Stimulated activated naive CD8-positive, alpha-beta T cell treated with anti-CD3 and anti-CD28 coated beads, Interleukin-15, Interleukin-2, amounts not matched to agents 100 ng/mL and 50 ng/mL, for 24 hours (primary cell): ENCODE measurements around the gene ADK.
"Not testable (repeated sequence)": the region's sequence is repeated elsewhere in the genome, so short reads cannot be mapped to it uniquely, and the experiment has no call there.

Experiments
- H3K27ac Mint-ChIP-seq: one replicate; pipeline ENCODE4 v1.8.0; 2021; ENCODE audit warnings: mild to moderate bottlenecking, mixed read lengths
- H3K27me3 Mint-ChIP-seq: one replicate; pipeline ENCODE4 v1.8.0; 2021; ENCODE audit warnings: mixed read lengths
- H3K36me3 Mint-ChIP-seq: one replicate; pipeline ENCODE4 v1.8.0; 2021; ENCODE audit warnings: low read depth, mixed read lengths
- H3K4me1 Mint-ChIP-seq: one replicate; pipeline ENCODE4 v1.8.0; 2021; ENCODE audit warnings: low read depth, mixed read lengths
- H3K4me3 Mint-ChIP-seq: one replicate; pipeline ENCODE4 v1.8.0; 2021; ENCODE audit warnings: mild to moderate bottlenecking, mixed read lengths
- H3K9me3 Mint-ChIP-seq: one replicate; pipeline ENCODE4 v1.8.0; 2021; ENCODE audit warnings: mixed read lengths

Gene ADK

DNA sequence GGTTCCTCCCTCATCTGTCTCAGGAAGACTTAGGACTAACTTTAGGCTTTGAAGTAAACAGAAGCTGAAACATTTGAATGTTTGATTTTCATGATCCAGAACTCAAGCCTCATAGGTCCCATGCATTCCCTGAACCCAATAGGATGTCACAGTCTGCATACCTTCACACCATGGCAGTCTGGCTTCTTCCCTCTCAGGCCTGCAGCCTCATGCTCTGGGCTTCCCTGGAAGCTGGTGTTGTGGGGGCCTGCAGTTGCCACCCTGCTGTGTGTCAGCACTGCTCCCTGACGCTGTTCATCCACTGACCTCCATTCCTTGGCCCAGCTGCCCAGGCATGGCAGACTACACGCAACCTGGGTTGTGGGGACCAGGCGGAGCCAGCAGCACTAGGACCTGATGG lies 407.9 kb downstream of the ADK start:
- no peak overlapping the region for H3K4me3 Mint-ChIP-seq
- H3K9me3 Mint-ChIP-seq: no peaks in the 10 kb centered on the region
- H3K27ac Mint-ChIP-seq: no peak overlapping the region
- H3K36me3 Mint-ChIP-seq: peaks cover 19% of the 10 kb centered on the region
- H3K27me3 Mint-ChIP-seq: no peaks in the 10 kb centered on the region
- H3K4me1 Mint-ChIP-seq: peaks cover 11% of the 10 kb centered on the region

DNA sequence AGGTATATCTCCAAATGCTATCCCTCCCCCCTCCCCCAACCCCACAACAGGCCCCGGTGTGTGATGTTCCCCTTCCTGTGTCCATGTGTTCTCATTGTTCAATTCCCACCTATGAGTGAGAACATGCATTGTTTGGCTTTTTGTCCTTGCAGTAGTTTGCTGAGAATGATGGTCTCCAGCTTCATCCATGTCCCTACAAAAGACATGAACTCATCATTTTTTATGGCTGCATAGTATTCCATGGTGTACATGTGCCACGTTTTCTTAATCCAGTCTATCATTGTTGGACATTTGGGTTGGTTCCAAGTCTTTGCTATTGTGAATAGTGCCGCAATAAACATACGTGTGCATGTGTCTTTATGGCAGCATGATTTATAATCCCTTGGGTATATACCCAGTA lies 417.9 kb downstream of the ADK start:
- peaks cover 34% of the 10 kb centered on the region for H3K36me3 Mint-ChIP-seq
- not testable (repeated sequence) for H3K9me3 Mint-ChIP-seq

DNA sequence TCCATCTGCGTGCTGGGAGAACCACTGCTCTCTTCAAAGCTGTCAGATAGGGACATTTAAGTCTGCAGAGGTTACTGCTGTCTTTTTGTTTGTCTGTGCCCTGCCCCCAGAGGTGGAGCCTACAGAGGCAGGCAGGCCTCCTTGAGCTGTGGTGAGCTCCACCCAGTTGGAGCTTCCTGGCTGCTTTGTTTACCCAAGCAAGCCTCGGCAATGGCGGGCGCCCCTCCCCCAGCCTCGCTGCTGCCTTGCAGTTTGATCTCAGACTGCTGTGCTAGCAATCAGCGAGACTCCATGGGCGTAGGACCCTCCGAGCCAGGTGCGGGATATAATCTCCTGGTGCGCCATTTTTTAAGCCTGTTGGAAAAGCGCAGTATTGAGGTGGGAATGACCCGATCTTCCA lies 422.5 kb downstream of the ADK start:
- not testable (repeated sequence) for H3K27me3 Mint-ChIP-seq, H3K9me3 Mint-ChIP-seq, H3K4me3 Mint-ChIP-seq, H3K27ac Mint-ChIP-seq
- peaks cover 37% of the 10 kb centered on the region for H3K36me3 Mint-ChIP-seq
- H3K4me1 Mint-ChIP-seq: peaks cover 24% of the 10 kb centered on the region

More for the DNA sequence above, 417.9 kb downstream of the ADK start:
- H3K27ac Mint-ChIP-seq, H3K4me1 Mint-ChIP-seq, H3K27me3 Mint-ChIP-seq, H3K4me3 Mint-ChIP-seq: not testable (repeated sequence)

DNA sequence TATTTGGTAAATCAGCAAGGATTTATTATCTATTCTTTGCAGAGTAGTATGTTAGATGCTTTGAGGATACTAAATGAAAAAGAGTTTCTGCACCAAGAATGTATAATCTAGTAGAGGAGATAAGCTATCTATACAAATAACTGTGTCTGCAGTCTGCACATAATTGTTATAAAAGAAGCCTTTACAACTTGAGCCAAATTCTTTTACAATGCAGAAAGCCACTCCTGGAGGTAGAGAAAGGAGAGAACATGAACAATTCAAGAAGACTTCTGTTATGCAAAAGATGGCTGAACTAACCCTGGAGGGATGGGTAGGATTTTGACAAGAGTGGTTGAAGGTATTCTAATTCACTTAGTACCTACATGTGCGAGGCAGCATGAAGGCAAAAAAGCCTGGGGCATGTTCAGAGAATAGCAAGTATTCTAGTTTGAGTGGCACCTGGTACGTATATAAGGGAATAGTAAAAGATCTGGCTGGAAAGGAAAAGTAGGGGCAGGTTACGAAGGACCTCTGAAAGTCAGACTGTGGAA lies 424.2 kb downstream of the ADK start:
- H3K27ac Mint-ChIP-seq: no peak overlapping the region
- H3K9me3 Mint-ChIP-seq: peaks cover 4% of the 10 kb centered on the region
- peaks cover 24% of the 10 kb centered on the region for H3K4me1 Mint-ChIP-seq
- H3K36me3 Mint-ChIP-seq: peaks cover 36% of the 10 kb centered on the region
- no peak overlapping the region for H3K4me3 Mint-ChIP-seq
- H3K27me3 Mint-ChIP-seq: no peaks in the 10 kb centered on the region

DNA sequence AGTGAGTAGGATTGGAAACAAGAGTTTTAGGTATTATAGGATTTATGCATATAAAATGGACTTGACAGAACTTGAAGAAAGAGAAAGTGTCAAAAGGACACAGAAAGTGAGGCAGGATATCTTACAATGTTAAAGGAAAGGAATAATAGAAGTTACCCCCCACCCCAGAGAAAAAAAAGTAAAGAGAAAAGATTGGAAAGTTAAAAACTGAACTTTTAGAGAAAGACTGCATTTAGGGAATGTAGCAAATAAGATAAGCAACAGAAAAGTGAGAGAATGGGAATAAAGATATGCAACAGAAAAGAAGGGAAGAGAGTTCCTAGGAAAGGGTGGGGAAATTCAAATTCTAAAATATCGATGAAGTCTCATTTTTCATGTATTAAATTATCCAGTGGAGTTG lies 424.9 kb downstream of the ADK start:
- H3K27ac Mint-ChIP-seq: peak overlapping the region; percentile 26
- peaks cover 8% of the 10 kb centered on the region for H3K9me3 Mint-ChIP-seq

DNA sequence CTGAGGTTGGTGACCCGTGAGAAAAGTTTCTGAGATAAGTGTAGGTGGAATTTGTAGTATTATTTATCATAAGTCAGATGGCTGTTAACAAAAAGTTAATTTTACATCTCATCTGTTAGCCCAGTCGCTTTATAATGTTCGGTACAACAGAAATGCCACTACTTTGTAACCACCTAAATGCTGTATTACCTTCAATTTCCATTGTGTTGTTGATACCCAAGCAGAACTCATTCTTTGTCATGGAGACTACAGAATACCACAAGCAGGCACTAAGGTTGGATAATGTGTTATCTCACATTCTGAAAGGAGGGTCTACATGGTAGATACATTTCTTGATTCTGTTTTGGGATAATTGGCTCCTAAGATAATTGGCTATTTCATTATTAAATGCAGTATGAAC lies 425.6 kb downstream of the ADK start:
- Mint-ChIP-seq H3K4me3 (no peak overlapping the region), H3K4me1 (peaks cover 24% of the 10 kb centered on the region), H3K36me3 (peaks cover 40% of the 10 kb centered on the region), H3K27me3 (no peaks in the 10 kb centered on the region), H3K27ac (peak overlapping the region; percentile 9), H3K9me3 (peaks cover 7% of the 10 kb centered on the region)

More for the DNA sequence above, 424.9 kb downstream of the ADK start:
- Mint-ChIP-seq H3K36me3 (peaks cover 38% of the 10 kb centered on the region), H3K4me1 (peaks cover 24% of the 10 kb centered on the region), H3K27me3 (no peaks in the 10 kb centered on the region), H3K4me3 (no peak overlapping the region)

DNA sequence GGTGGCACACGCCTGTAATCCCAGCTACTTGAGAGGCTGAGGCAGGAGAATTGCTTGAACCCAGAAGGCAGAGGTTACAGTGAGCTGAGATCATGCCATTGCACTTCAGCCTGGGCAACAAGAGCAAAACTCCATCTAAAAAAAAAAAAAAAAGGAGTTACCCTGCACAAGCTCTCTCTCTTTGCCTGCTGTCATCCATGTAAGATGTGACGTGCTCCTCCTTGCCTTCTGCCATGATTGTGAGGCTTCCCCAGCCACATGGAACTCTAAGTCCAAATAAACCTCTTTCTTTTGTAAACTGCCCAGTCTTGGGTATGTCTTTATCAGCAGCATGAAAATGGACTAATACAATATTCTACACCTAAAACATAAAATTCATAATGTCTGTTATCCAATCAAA lies 429.4 kb downstream of the ADK start:
- not testable (repeated sequence) for H3K9me3 Mint-ChIP-seq, H3K27ac Mint-ChIP-seq, H3K4me3 Mint-ChIP-seq, H3K27me3 Mint-ChIP-seq
- H3K36me3 Mint-ChIP-seq: peaks cover 26% of the 10 kb centered on the region
- peaks cover 43% of the 10 kb centered on the region for H3K4me1 Mint-ChIP-seq

DNA sequence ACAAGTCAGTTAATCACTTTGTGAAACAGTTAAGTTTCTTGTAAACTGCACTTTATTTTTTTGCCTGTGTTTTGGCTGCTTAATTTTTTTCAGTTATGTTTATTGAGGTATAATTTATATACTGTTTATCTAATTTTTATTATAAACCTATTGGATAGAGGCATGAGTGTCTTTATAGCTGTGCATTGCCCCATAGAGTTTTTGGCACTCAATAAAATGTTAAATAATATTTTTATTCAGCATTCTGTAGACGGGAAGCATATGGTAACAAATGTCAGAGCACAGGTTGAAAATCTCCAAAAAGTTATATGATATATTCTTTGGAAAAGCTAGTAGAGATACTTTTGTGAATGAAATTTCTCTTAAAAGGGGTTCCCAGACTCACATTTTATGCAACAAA lies 431.5 kb downstream of the ADK start:
- Mint-ChIP-seq H3K36me3 (peaks cover 17% of the 10 kb centered on the region), H3K27me3 (no peaks in the 10 kb centered on the region), H3K4me3 (no peak overlapping the region), H3K4me1 (peaks cover 45% of the 10 kb centered on the region), H3K9me3 (peaks cover 4% of the 10 kb centered on the region), H3K27ac (no peak overlapping the region)

DNA sequence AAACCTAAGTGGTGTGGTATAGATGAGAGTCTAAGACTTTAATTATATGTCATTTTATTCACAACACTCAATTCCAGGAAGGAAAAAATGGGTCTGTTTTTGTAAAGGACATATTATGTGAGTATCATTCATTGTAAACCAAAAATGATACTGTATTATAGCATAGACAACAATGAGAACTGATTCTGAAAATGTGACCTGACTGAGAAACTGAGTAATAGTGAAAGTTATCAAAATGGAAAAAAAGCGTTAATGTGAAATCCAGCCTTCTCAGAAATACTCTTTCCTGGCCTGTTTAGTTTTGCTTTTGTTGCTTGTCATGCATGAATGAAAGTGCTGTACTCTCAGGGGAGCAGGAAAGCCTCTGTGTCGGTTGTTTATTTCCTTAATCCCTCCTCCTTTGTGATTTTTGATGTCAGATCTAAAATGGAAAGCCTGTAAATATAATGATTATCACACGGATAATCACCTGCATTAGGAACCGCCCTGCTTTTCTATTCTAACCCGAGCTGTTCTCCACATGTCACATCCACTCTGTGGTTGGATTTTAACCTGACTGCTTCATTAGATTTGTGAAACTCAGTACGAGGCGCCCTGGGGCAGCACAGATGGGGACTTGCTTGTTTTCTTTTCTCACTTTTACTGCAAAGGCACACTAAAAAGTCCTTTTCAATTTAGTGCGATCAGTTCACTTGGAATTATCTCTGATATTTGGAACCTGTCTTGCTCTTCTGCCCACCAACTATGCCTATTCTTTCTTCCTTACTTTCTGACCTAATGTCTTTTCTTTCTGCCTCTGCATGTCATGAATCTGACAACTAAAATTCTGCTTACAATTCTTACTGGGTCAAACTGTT lies 434.4 kb downstream of the ADK start:
- Mint-ChIP-seq H3K4me1 (peaks cover 74% of the 10 kb centered on the region), H3K9me3 (peaks cover 3% of the 10 kb centered on the region), H3K36me3 (peaks cover 15% of the 10 kb centered on the region), H3K27me3 (no peaks in the 10 kb centered on the region), H3K4me3 (peak overlapping the region; percentile 85), H3K27ac (peak overlapping the region; percentile 99)

DNA sequence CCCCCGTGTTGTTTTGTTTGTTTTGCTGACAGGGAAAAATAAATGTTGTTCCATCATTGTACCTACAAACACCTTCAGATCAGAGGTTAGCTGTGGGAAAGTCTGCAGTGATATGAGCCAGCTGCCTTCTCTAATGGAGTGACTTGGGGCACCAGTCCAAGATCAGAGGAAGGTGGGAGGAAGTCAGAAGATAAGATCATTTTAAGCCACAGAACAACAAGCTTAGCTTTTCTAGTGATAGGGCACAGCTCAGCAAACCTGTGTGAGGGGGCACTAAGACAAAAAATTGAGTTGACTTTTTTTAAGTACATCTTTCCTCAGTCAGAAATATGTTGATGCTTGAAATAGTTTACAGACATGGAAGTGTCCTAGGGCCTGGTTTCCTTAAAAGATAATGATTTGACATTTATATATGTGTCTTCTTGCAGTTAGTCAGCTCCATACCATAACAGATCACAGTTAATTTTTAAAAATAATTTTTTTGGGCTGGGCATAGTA lies 435.1 kb downstream of the ADK start:
- Mint-ChIP-seq H3K4me1 (peaks cover 74% of the 10 kb centered on the region), H3K36me3 (peaks cover 15% of the 10 kb centered on the region), H3K4me3 (peak overlapping the region; percentile 85), H3K9me3 (no peaks in the 10 kb centered on the region), H3K27ac (peak overlapping the region; percentile 99), H3K27me3 (no peaks in the 10 kb centered on the region)

DNA sequence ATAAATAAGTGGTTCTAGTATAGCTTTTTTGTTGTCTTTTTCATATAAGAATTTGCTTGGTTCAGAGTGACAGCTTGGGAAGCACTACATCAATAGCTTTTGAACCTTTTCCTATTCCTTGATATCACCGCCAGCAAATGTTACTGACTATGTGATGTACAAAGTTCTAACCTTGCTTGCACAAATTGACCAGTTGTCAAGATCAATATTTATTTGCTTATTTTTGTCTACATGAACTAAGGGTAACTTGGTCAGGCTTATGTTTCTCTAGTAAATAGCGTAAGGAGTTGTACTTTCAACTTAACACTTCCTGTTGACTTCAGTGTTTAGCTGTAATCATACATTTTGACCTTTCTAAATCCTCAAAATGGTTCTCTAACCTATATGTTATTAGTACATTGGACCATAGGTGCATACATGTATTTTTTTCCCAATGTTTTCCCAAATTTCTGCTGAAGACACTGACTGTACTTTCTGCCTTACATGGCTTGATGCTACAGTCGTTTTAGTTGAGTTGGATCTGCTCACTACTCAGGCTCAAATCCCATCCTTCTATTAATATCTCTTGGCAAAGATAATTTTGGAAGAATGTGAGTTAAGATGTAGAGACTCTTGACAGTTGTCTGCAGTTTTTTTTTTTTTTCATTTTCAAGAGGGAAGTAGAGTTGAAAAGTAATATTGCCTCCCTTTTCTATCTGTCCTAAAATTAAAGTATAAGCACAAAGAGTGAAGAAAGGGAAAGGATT lies 436.3 kb downstream of the ADK start:
- no peaks in the 10 kb centered on the region for H3K27me3 Mint-ChIP-seq
- peaks cover 9% of the 10 kb centered on the region for H3K36me3 Mint-ChIP-seq
- H3K4me1 Mint-ChIP-seq: peaks cover 74% of the 10 kb centered on the region
- no peaks in the 10 kb centered on the region for H3K9me3 Mint-ChIP-seq
- peak overlapping the region; percentile 51 for H3K4me3 Mint-ChIP-seq
- peak overlapping the region; percentile 91 for H3K27ac Mint-ChIP-seq

DNA sequence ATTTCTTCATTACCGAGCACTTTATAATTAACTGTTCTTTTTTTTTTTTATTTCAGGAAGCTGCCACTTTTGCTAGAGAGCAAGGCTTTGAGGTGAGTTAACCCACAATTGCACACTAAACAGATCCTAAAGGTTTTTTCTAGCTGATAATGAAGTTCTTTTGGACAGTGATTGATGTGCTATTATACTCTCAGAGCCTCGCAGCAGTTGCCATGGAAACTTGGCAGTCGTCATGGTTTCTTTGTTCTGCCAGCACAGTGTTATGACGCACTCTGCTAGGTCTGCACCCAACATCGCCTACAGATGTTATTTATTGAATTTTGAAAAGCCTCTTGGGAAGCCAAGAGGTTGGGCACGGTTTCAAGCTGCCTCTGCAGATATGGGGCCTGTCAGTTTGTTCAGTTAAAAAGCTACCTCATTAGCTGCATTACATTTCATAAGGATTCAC lies 438.2 kb downstream of the ADK start:
- H3K4me3 Mint-ChIP-seq: peak overlapping the region; percentile 43
- no peaks in the 10 kb centered on the region for H3K9me3 Mint-ChIP-seq
- H3K4me1 Mint-ChIP-seq: peaks cover 71% of the 10 kb centered on the region
- no peaks in the 10 kb centered on the region for H3K27me3 Mint-ChIP-seq
- peaks cover 21% of the 10 kb centered on the region for H3K36me3 Mint-ChIP-seq
- H3K27ac Mint-ChIP-seq: peak overlapping the region; percentile 37

DNA sequence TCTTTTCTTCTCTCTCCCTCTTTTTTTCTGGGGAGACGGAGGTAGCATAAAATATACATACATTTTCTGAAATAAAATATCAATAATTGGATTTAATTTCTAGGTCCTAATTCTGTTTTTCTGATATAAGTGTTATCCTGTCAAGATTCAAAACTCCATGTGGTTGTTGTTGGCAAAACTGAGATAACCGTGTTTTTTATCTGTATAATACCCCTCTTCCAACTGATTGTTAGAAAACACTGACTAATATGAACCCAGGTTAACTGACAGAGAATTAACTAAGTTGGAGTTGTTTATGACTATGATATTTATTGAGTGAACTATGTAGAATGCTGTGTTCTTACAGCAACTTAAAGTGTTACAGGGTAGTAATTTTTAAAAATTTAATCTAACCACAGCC lies 438.8 kb downstream of the ADK start:
- H3K27ac Mint-ChIP-seq: peak overlapping the region; percentile 37
- H3K4me1 Mint-ChIP-seq: peaks cover 66% of the 10 kb centered on the region
- H3K9me3 Mint-ChIP-seq: no peaks in the 10 kb centered on the region
- H3K36me3 Mint-ChIP-seq: peaks cover 21% of the 10 kb centered on the region
- H3K4me3 Mint-ChIP-seq: no peak overlapping the region
- H3K27me3 Mint-ChIP-seq: no peaks in the 10 kb centered on the region

DNA sequence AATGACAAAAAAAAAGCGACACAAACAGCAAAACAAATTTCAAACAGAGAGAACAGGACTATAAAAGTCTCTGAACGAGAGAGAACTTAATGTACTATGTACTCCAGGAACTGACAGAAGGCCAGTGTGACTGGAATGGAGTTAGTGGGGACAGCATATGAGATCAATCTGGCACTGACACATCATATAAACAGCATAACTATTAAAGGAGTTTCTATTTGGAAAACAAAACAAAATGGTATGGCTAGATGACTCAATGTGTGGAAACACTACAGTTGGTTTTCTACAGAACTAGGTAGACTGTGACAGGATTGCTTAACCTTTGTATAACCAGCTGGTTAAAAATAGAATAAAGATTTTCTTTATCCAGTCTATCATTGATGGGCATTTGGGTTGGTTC lies 442.4 kb downstream of the ADK start:
- Mint-ChIP-seq H3K4me3 (no peak overlapping the region), H3K27ac (peak overlapping the region; percentile 17), H3K9me3 (no peaks in the 10 kb centered on the region), H3K4me1 (peaks cover 39% of the 10 kb centered on the region), H3K36me3 (peaks cover 31% of the 10 kb centered on the region), H3K27me3 (no peaks in the 10 kb centered on the region)

DNA sequence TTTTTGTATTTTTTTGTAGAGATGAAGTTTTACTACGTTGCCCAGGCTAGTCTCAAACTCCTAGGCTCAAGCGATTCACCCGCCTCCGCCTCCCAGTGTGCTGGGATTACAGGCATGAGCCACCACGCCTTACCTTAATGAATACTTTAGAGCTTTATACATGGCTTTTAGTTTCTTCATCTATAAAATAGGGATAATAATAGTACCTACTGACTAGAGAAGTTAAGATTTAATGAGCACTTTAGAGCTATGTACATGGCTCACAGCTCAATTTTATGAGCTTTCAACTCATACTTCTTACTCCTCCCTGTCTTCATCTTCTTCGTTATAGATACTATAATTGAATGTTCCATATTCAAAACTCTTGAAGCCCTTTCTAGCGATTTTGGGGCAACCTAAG lies 445.7 kb downstream of the ADK start:
- H3K9me3 Mint-ChIP-seq: no peaks in the 10 kb centered on the region
- peaks cover 27% of the 10 kb centered on the region for H3K36me3 Mint-ChIP-seq
- no peaks in the 10 kb centered on the region for H3K27me3 Mint-ChIP-seq
- H3K27ac Mint-ChIP-seq: no peak overlapping the region
- H3K4me1 Mint-ChIP-seq: peaks cover 20% of the 10 kb centered on the region
- no peak overlapping the region for H3K4me3 Mint-ChIP-seq
